Measurements from ENCODE around the gene CYSLTR2.

GRCh38 chr13:48748681-48749080, 95.0 kb downstream of the CYSLTR2 start:
- no peak for TF ChIP-seq POLR2A (IDR thresholded peaks at IDR 0.05)
- no peak for TF ChIP-seq EP300 (IDR thresholded peaks at IDR 0.05)
- TF ChIP-seq CTCF (IDR thresholded peaks at IDR 0.05) = no peak

Data from upper lobe of left lung (tissue), 4 donors.